ENCODE data around the gene ADAMTS2.

Gene ADAMTS2

DNA sequence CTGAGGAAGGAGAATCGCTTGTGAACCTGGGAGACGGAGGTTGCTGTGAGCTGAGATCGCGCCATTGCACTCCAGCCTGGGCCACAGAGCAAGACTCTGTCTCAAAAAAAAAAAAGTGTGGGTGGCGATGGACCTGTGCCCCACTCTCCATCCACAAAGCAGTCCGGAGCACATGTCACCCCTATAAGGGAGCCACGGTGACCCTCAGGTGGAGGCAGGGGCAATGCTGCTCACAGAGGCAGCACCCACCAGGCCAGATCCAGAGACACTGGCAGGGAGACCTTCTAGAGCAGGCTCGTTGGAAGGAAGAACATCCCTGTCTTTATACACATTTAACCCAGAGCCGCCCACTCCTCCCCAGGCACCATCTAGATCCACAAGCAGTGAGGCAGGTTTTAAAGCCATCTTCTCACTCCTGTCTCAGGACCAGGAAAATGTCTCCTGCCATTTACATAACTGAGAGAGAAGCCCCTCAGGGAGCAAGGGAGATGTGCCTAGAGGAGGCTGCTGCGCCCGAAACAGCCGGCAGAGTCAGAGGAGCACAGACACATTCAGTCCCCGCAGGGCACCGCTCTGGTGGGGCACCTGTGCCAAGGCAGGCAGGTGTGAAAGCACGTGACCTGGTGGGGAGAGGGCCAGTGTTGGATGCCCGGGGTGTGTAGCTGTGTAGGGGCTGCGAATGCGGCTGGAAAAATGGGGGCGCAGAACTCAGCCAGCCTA is 31.6 kb upstream of the ADAMTS2 start:
- no peak for DNase-seq (ENCODE audit: low spot score in 2 of 2)
- no peak overlapping the region for H3K4me3 Mint-ChIP-seq
- no peaks in the 10 kb centered on the region for H3K27me3 Mint-ChIP-seq
- H3K4me1 Mint-ChIP-seq: no peaks in the 10 kb centered on the region
- no peaks in the 10 kb centered on the region for H3K9me3 Mint-ChIP-seq
- H3K27ac Mint-ChIP-seq (ENCODE audit: low read depth): no peak overlapping the region
- H3K36me3 Mint-ChIP-seq (ENCODE audit: insufficient read depth): no peaks in the 10 kb centered on the region
- no peak for ATAC-seq (replicated peaks; ENCODE audit: extremely low read depth, poor library complexity, severe bottlenecking)

- ATAC-seq (replicated peaks; ENCODE audit: extremely low read depth, poor library complexity, severe bottlenecking): no peak
- Mint-ChIP-seq H3K4me1 (no peaks in the 10 kb centered on the region), H3K4me3 (no peak overlapping the region), H3K9me3 (no peaks in the 10 kb centered on the region), H3K36me3 (ENCODE audit: insufficient read depth) (no peaks in the 10 kb centered on the region), H3K27me3 (no peaks in the 10 kb centered on the region), H3K27ac (ENCODE audit: low read depth) (no peak overlapping the region)
- no peak for DNase-seq (ENCODE audit: low spot score in 2 of 2)
Measured at GRCh38 chr5:179375831-179376365, 30.6 kb upstream of the ADAMTS2 start.

DNA sequence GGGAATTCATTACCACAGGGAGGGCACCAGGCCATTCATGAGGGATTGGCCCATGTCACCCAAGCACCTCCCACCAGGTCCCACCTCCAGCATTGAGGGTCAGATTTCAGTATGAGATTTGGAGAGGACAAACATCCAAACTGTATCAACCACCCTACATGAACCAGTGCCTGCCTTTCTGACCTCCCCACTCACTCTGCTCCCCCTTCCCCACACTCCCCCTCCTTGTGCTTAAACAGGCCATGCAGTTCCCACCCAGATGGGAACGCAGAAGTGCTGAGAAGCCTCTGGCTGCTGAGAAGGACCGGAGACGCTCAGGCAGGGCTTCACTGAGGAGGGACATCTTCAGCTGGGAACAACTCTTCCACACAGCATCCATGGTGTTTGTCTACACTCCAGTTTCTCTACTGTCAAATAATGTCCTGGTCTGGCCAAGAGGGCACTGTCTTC is 30.0 kb upstream of the ADAMTS2 start:
- ATAC-seq (replicated peaks; ENCODE audit: extremely low read depth, poor library complexity, severe bottlenecking) (no peak), DNase-seq (ENCODE audit: low spot score in 2 of 2) (no peak)
- Mint-ChIP-seq H3K36me3 (ENCODE audit: insufficient read depth) (no peaks in the 10 kb centered on the region), H3K27me3 (no peaks in the 10 kb centered on the region), H3K9me3 (no peaks in the 10 kb centered on the region), H3K4me3 (no peak overlapping the region), H3K27ac (ENCODE audit: low read depth) (no peak overlapping the region), H3K4me1 (no peaks in the 10 kb centered on the region)

DNA sequence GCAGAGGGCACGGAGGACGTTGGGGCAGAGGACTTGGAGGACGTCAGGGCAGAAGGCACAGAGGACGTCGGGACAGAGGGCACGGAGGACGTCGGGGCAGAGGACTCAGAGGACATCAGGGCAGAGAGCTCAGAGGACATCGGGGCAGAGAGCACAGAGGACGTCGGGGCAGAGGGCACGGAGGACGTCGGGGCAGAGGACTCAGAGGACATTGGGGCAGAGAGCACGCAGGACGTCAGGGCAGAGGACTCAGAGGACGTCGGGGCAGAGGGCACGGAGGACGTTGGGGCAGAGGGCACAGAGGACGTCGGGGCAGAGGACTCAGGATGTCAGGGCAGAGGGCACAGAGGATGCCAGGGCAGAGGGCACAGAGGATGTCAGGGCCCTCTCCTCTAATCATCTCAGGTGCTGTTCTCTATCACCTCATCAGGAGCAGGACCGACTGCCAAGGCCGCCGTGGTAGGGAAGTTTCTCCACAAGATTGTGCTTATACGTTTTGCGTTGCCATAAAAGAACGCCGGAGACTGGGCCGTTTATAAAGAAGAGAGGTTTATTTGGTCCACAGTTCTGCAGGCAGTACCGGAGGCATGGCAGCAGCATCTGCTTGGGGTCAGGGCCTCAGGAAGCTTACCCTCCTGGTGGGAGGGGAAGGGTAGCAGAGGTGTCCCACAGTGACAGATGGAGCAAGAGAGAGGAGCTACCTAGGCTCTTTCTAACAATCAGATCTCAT is 29.4 kb upstream of the ADAMTS2 start:
- Mint-ChIP-seq H3K27me3 (peaks cover 2% of the 10 kb centered on the region), H3K27ac (ENCODE audit: low read depth) (no peak overlapping the region), H3K4me3 (no peak overlapping the region), H3K9me3 (no peaks in the 10 kb centered on the region), H3K4me1 (no peaks in the 10 kb centered on the region), H3K36me3 (ENCODE audit: insufficient read depth) (no peaks in the 10 kb centered on the region)
- no peak for DNase-seq (ENCODE audit: low spot score in 2 of 2)
- ATAC-seq (replicated peaks; ENCODE audit: extremely low read depth, poor library complexity, severe bottlenecking): no peak

DNA sequence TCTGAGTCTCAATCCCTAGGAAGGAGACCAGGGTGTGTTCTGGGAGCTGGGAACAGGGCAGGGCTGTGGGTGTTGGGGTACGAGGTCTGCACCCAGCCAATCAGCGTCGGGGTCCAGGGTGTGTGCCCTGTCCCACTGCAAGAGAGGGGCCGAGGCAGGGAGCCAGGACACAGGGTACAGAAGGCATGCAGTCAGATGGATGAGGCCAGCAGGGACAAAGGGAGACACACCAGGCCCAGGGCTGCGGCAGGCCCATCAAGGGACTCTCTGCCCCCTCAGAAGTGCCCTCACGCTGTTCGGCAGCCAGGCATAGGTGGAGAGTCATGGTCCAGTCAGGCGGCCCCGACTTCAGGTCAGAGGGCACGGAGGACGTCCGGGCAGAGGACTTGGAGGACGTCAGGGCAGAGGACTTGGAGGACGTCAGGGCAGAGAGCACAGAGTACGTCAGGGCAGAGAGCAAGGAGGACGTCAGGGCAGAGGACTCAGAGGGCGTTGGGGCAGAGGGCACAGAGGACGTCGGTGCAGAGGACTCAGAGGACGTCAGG is 28.8 kb upstream of the ADAMTS2 start:
- no peaks in the 10 kb centered on the region for H3K4me1 Mint-ChIP-seq
- DNase-seq (ENCODE audit: low spot score in 2 of 2): no peak
- H3K36me3 Mint-ChIP-seq (ENCODE audit: insufficient read depth): no peaks in the 10 kb centered on the region
- H3K4me3 Mint-ChIP-seq: no peak overlapping the region
- H3K9me3 Mint-ChIP-seq: no peaks in the 10 kb centered on the region
- no peak for ATAC-seq (replicated peaks; ENCODE audit: extremely low read depth, poor library complexity, severe bottlenecking)
- no peak overlapping the region for H3K27ac Mint-ChIP-seq (ENCODE audit: low read depth)
- H3K27me3 Mint-ChIP-seq: peaks cover 9% of the 10 kb centered on the region

DNA sequence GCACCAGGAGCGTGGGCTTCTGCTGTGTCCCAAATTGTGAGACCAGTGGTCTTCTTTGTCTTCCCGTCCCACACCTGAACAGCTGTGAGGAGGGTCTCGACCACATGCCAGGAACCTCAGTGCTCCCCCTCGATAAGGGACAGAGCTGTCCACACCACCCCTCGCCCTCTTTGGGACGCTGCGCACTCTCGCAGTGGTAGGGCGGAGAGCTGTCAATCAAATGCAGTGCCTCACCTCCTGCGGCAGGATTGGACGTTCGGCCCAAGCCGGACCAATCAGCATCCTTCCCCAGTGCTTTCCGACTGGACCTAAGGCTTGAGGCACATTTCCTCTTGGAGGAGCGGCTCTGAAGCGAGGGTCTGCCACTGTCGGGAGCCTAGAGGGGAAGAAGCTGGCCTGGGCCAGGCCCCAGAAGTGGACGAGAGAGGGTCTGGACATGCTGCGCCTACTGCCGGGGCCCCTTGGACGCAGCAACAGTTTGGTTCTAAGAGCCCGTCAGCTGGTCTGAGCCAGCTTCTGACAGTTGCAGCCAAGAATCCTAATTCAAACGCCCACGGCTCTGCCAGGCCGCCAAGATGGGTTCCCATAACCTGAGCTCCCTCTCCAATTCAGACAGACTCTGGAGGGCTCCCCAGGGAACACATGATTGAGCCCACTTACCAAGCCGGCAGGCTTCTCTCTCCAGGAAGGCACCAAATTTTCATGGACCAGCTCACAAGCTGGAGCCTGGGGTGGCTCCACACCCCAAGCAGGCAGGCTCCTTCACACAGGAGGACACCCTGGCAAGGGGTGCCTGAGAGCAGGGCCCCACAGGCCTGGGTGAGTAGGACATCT is 28.1 kb upstream of the ADAMTS2 start:
- DNase-seq (ENCODE audit: low spot score in 2 of 2): no peak
- Mint-ChIP-seq H3K4me1 (no peaks in the 10 kb centered on the region), H3K9me3 (no peaks in the 10 kb centered on the region), H3K27me3 (peaks cover 11% of the 10 kb centered on the region), H3K4me3 (no peak overlapping the region), H3K27ac (ENCODE audit: low read depth) (no peak overlapping the region), H3K36me3 (ENCODE audit: insufficient read depth) (no peaks in the 10 kb centered on the region)
- ATAC-seq (replicated peaks; ENCODE audit: extremely low read depth, poor library complexity, severe bottlenecking): no peak

DNA sequence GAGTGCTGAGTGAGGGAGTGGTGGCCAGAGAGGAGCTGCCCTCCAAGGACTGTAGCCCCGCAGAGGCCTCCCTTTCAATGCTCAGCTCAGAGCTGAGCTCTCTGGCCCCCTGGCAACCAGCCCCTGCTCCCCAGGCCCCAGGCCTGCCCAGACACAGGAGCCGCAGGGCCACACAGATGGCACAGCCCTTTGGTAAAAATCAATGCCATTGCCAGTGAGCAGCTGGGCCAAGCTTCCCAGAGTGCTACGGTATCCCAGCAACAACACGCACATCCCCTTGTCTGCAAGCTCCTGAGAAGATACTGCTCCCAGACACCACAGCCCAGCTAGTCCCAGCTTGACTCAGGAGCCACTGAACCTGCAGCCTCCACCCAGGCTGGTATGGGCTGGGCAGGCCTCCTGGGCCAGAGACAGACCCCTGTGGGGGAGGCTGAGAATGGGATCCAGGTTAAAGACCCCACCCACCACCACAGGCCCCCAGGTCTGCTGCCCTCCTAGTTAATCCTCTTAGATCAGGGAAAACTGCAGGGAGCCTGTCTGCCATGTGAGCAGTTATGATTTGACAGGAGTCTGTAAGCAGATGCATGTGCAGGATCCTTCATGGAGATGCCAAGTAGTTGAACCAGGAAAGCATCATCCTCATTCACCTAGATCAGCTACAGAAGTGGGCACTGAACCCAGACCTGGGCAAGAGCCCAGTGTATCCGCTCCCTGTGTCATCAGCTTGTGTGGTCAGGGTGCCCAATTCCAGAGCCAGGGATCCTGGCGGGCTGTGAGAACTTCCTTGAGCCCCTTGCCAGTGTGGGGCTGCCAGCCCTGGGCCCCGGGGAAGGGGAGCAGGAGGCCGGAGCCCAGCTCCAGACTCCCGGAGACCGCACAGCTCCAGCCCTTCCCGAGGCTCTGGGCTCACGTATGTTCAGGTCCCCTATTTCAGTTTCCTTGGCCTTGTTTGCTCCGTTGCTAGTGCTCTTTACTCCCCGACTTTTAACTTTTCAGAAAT is 26.7 kb upstream of the ADAMTS2 start:
- H3K9me3 Mint-ChIP-seq: no peaks in the 10 kb centered on the region
- H3K4me3 Mint-ChIP-seq: no peak overlapping the region

GRCh38 chr5:179371121-179371510 is 25.9 kb upstream of the ADAMTS2 start:
- Mint-ChIP-seq H3K4me1 (no peaks in the 10 kb centered on the region), H3K27me3 (peaks cover 21% of the 10 kb centered on the region), H3K36me3 (ENCODE audit: insufficient read depth) (no peaks in the 10 kb centered on the region), H3K27ac (ENCODE audit: low read depth) (no peak overlapping the region), H3K9me3 (no peaks in the 10 kb centered on the region), H3K4me3 (no peak overlapping the region)
- DNase-seq (ENCODE audit: low spot score in 2 of 2) (no peak), ATAC-seq (replicated peaks; ENCODE audit: extremely low read depth, poor library complexity, severe bottlenecking) (no peak)

More for the DNA sequence above, 26.7 kb upstream of the ADAMTS2 start:
- H3K36me3 Mint-ChIP-seq (ENCODE audit: insufficient read depth): no peaks in the 10 kb centered on the region
- H3K4me1 Mint-ChIP-seq: no peaks in the 10 kb centered on the region
- H3K27ac Mint-ChIP-seq (ENCODE audit: low read depth): no peak overlapping the region
- DNase-seq (ENCODE audit: low spot score in 2 of 2) (no peak), ATAC-seq (replicated peaks; ENCODE audit: extremely low read depth, poor library complexity, severe bottlenecking) (no peak)
- peaks cover 12% of the 10 kb centered on the region for H3K27me3 Mint-ChIP-seq

DNA sequence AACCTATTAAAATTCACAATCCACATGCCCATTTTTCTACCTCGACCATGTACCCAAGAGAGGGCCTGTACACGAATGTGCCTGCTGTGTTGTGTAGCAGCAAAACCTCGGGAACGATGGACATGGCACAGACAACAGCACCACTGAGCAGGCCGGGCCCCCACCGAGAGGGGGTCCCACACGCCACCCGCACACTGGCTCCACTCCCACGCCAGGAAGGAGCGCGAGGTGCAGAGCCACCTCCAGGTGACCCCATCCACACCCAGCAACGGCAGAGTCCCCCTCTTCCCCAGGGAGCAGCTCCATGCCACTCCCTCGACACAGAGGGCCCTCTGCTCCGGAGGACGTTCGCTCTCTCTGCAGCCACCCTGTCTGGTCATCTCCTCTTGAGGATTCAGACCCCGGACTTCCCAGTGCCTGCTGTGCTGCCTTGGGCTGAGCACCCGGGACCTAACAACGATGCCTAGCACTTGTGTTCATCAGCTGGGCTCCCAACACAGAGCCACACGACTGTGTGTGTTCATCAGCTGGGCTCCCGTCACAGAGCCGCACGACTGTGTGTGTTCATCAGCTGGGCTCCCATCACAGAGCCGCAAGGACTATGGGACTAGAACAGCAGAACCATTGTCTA is 25.3 kb upstream of the ADAMTS2 start:
- ATAC-seq (replicated peaks; ENCODE audit: extremely low read depth, poor library complexity, severe bottlenecking): no peak

DNA sequence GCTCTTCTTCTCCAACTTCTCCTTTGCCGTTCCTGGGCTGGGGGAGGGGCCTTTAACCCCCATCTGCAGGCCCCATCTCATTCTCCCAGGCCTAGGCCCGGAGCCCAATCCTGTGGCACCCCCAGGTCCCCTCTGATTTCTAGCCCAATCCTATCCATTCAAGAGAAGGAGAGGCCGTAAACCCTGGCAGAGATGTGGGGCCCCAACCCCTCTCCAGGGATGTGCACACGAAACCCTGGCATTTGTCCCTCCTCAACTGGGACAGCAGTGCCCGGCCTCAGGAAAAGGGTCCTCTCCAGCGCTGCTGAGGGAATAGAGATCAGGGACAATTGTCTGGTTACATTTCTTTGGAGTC is 24.2 kb upstream of the ADAMTS2 start:
- Mint-ChIP-seq H3K36me3 (ENCODE audit: insufficient read depth) (no peaks in the 10 kb centered on the region), H3K9me3 (no peaks in the 10 kb centered on the region), H3K27me3 (peaks cover 28% of the 10 kb centered on the region), H3K27ac (ENCODE audit: low read depth) (no peak overlapping the region), H3K4me3 (no peak overlapping the region), H3K4me1 (no peaks in the 10 kb centered on the region)
- ATAC-seq (replicated peaks; ENCODE audit: extremely low read depth, poor library complexity, severe bottlenecking) (no peak), DNase-seq (ENCODE audit: low spot score in 2 of 2) (no peak)

More for the DNA sequence above, 25.3 kb upstream of the ADAMTS2 start:
- Mint-ChIP-seq H3K36me3 (ENCODE audit: insufficient read depth) (no peaks in the 10 kb centered on the region), H3K4me1 (no peaks in the 10 kb centered on the region), H3K9me3 (no peaks in the 10 kb centered on the region), H3K4me3 (no peak overlapping the region), H3K27ac (ENCODE audit: low read depth) (no peak overlapping the region), H3K27me3 (peaks cover 26% of the 10 kb centered on the region)
- no peak for DNase-seq (ENCODE audit: low spot score in 2 of 2)

- Mint-ChIP-seq H3K27ac (ENCODE audit: low read depth) (no peak overlapping the region), H3K4me3 (no peak overlapping the region), H3K4me1 (no peaks in the 10 kb centered on the region), H3K27me3 (peaks cover 28% of the 10 kb centered on the region), H3K9me3 (no peaks in the 10 kb centered on the region), H3K36me3 (ENCODE audit: insufficient read depth) (no peaks in the 10 kb centered on the region)
- no peak for DNase-seq (ENCODE audit: low spot score in 2 of 2)
- no peak for ATAC-seq (replicated peaks; ENCODE audit: extremely low read depth, poor library complexity, severe bottlenecking)
Measured at GRCh38 chr5:179368806-179369529, 23.7 kb upstream of the ADAMTS2 start.
